ENCODE measurements around the gene ZNF14.
"Not testable (repeated sequence)": the region's sequence is repeated elsewhere in the genome, so short reads cannot be mapped to it uniquely, and the experiment has no call there.

ZNF14 gene

DNA sequence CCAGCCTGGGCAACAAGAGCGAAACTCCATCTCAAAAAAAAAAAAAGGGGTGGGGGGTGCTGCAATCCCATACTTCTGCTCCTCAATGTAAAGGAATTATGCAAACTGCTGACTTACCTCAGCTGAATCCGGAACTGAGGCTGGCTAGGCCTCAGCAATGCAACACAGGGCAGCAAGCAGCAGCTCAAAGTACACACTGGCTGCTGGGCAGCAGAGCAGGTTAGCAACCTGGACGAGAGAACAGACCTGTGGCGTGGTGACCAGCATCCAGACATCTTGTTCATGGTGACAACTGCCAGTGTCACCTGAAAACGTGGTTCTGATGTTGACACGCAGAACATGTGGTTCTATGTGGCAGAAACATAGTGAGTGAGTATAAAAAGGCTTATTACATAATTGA, 28.1 kb downstream of the ZNF14 start:
- no peaks in the 10 kb centered on the region for H3K27me3 ChIP-seq (ENCODE audit: insufficient read depth, poor library complexity, severe bottlenecking)
- DNase-seq (ENCODE audit: low read depth in 1 of 2, low spot score in 1 of 2): no peak
- TF ChIP-seq, protein P1, sequence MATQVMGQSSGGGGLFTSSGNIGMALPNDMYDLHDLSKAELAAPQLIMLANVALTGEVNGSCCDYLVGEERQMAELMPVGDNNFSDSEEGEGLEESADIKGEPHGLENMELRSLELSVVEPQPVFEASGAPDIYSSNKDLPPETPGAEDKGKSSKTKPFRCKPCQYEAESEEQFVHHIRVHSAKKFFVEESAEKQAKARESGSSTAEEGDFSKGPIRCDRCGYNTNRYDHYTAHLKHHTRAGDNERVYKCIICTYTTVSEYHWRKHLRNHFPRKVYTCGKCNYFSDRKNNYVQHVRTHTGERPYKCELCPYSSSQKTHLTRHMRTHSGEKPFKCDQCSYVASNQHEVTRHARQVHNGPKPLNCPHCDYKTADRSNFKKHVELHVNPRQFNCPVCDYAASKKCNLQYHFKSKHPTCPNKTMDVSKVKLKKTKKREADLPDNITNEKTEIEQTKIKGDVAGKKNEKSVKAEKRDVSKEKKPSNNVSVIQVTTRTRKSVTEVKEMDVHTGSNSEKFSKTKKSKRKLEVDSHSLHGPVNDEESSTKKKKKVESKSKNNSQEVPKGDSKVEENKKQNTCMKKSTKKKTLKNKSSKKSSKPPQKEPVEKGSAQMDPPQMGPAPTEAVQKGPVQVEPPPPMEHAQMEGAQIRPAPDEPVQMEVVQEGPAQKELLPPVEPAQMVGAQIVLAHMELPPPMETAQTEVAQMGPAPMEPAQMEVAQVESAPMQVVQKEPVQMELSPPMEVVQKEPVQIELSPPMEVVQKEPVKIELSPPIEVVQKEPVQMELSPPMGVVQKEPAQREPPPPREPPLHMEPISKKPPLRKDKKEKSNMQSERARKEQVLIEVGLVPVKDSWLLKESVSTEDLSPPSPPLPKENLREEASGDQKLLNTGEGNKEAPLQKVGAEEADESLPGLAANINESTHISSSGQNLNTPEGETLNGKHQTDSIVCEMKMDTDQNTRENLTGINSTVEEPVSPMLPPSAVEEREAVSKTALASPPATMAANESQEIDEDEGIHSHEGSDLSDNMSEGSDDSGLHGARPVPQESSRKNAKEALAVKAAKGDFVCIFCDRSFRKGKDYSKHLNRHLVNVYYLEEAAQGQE (IDR thresholded peaks at IDR 0.05; ENCODE audit: insufficient replicate concordance, low read depth): no peak
- TF ChIP-seq, protein P2, sequence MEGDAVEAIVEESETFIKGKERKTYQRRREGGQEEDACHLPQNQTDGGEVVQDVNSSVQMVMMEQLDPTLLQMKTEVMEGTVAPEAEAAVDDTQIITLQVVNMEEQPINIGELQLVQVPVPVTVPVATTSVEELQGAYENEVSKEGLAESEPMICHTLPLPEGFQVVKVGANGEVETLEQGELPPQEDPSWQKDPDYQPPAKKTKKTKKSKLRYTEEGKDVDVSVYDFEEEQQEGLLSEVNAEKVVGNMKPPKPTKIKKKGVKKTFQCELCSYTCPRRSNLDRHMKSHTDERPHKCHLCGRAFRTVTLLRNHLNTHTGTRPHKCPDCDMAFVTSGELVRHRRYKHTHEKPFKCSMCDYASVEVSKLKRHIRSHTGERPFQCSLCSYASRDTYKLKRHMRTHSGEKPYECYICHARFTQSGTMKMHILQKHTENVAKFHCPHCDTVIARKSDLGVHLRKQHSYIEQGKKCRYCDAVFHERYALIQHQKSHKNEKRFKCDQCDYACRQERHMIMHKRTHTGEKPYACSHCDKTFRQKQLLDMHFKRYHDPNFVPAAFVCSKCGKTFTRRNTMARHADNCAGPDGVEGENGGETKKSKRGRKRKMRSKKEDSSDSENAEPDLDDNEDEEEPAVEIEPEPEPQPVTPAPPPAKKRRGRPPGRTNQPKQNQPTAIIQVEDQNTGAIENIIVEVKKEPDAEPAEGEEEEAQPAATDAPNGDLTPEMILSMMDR (IDR thresholded peaks at IDR 0.05; ENCODE audit: insufficient read depth, low read length): no peak
- TF ChIP-seq POLR2AphosphoS5 (IDR thresholded peaks at IDR 0.05; ENCODE audit: low read depth) (no peak), SPI1 (IDR thresholded peaks at IDR 0.05; ENCODE audit: borderline replicate concordance, low read depth) (no peak), GABPA (IDR thresholded peaks at IDR 0.05; ENCODE audit: low read depth) (no peak)

DNA sequence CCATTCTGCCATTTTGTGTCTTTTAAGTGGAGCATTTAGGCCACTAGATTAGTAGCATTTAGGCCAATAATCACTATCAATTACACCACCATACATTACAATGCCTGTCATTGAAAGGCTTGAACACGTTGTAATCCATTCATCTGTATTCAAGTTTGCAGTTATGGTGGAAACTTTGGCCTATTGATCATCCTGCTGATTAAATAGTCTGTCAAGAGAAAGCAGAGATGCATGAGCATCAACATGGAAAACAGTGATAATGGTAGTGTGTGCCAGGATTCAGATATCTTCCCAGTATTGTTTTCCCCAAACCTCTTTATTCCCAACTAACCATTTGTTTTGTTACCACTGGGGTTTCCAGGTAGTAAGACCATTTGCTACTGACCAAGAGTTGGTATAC, 32.4 kb downstream of the ZNF14 start:
- H3K27ac ChIP-seq (replicated peaks); H3K27me3 ChIP-seq (ENCODE audit: insufficient read depth, poor library complexity, severe bottlenecking); DNase-seq (ENCODE audit: low read depth in 1 of 2, low spot score in 1 of 2); H3K4me3 ChIP-seq (replicated peaks; ENCODE audit: insufficient read depth, low read length): not testable (repeated sequence)

More for the DNA sequence above, 28.1 kb downstream of the ZNF14 start:
- Histone ChIP-seq H3K4me3 (replicated peaks; ENCODE audit: insufficient read depth, low read length) (no peak overlapping the region), H3K27ac (replicated peaks) (no peak overlapping the region)

DNA sequence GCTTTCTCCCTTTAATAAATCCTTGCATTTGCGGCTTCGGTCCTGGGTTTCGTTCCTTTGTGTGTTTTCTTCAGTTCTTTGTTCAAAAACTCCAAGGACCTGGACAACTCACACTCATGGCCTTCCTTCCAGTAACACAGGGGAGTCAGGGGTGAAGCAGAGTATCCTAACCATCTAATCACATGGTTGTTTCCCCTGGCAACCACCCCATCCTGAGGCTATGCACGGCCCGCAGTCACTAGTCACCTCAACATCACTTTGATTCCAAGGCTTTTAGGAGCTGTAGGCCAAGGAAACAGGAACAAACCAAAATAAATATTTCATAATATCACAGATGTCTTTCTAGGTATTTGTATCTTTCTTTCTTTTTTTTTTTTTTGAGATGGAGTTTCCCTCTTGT, 35.3 kb downstream of the ZNF14 start:
- Histone ChIP-seq H3K27ac (replicated peaks) (no peak overlapping the region), H3K27me3 (ENCODE audit: insufficient read depth, poor library complexity, severe bottlenecking) (no peaks in the 10 kb centered on the region), H3K4me3 (replicated peaks; ENCODE audit: insufficient read depth, low read length) (no peak overlapping the region)
- no peak for DNase-seq (ENCODE audit: low read depth in 1 of 2, low spot score in 1 of 2)
- TF ChIP-seq SPI1 (IDR thresholded peaks at IDR 0.05; ENCODE audit: borderline replicate concordance, low read depth): no peak
- no peak for TF ChIP-seq GABPA (IDR thresholded peaks at IDR 0.05; ENCODE audit: low read depth)
- no peak for TF ChIP-seq POLR2AphosphoS5 (IDR thresholded peaks at IDR 0.05; ENCODE audit: low read depth)
- TF ChIP-seq, protein P1 (IDR thresholded peaks at IDR 0.05; ENCODE audit: insufficient replicate concordance, low read depth): no peak

DNA sequence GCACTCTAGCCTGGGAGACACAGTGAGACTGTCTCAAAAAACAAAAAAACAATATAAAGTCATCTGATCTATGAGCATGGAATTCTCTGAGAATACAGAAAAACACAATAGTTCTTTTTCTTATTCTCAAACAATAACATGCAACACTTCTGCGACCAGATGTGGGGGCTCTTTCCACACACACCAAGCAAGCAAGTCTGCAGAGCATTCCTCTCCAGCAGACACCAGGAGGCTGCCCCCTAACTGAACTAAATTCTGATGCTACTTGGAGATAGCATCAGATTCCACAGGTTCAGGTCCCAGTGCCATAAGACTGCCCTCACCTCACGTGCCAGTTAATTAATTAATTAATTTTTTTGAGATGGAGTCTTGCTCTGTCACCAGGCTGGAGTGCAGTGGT, 36.5 kb downstream of the ZNF14 start:
- Histone ChIP-seq H3K4me3 (replicated peaks; ENCODE audit: insufficient read depth, low read length) (no peak overlapping the region), H3K27me3 (ENCODE audit: insufficient read depth, poor library complexity, severe bottlenecking) (no peaks in the 10 kb centered on the region), H3K27ac (replicated peaks) (no peak overlapping the region)
- TF ChIP-seq POLR2AphosphoS5 (IDR thresholded peaks at IDR 0.05; ENCODE audit: low read depth): no peak
- DNase-seq (ENCODE audit: low read depth in 1 of 2, low spot score in 1 of 2): no peak

DNA sequence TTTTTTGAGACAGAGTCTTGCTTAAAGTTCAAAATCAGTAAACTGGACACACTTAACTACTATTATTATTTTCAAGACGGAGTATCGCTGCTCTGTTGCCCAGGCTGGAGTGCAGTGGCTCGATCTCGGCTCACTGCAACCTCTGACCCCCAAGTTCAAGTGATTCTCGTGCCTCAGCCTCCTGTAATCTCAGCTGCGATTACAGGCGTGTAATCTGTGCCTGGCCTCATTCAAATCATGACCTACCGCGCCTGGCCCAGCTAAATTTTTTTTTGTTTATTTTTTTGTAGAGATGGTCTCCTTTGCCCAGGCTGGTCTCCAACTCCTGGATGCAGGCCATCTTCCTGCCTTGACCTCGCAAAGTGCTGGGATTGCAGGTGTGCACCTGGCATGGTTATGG, 41.2 kb downstream of the ZNF14 start:
- no peaks in the 10 kb centered on the region for H3K27me3 ChIP-seq (ENCODE audit: insufficient read depth, poor library complexity, severe bottlenecking)
- DNase-seq (ENCODE audit: low read depth in 1 of 2, low spot score in 1 of 2): no peak
- no peak overlapping the region for H3K4me3 ChIP-seq (replicated peaks; ENCODE audit: insufficient read depth, low read length)
- no peak overlapping the region for H3K27ac ChIP-seq (replicated peaks)
- no peak for TF ChIP-seq GABPA (IDR thresholded peaks at IDR 0.05; ENCODE audit: low read depth)
- TF ChIP-seq POLR2AphosphoS5 (IDR thresholded peaks at IDR 0.05; ENCODE audit: low read depth): no peak
- no peak for TF ChIP-seq SPI1 (IDR thresholded peaks at IDR 0.05; ENCODE audit: borderline replicate concordance, low read depth)
- TF ChIP-seq, protein P2 (IDR thresholded peaks at IDR 0.05; ENCODE audit: insufficient read depth, low read length): no peak
- TF ChIP-seq, protein P1 (IDR thresholded peaks at IDR 0.05; ENCODE audit: insufficient replicate concordance, low read depth): no peak

DNA sequence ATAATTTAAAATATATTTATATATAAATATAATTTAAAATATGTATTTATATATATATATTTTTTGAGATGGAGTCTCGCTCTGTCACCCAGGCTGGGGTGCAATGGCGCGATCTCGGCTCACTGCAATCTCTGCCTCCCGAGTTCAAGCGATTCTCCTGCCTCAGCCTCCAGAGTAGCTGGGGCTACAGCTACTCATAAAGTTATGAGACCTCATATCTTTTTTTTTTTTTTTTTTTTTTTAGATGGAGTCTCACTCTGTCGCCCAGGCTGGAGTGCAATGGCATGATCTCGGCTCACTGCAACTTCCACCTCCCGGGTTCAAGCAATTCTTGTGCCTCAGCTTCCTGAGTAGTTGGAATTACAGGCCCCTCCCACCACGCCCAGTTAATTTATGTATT, 43.9 kb downstream of the ZNF14 start:
- H3K27ac ChIP-seq (replicated peaks): not testable (repeated sequence)

More for the DNA sequence above, 43.9 kb downstream of the ZNF14 start:
- DNase-seq (ENCODE audit: low read depth in 1 of 2, low spot score in 1 of 2); H3K4me3 ChIP-seq (replicated peaks; ENCODE audit: insufficient read depth, low read length); H3K27me3 ChIP-seq (ENCODE audit: insufficient read depth, poor library complexity, severe bottlenecking): not testable (repeated sequence)

All from HL-60 (cell line).